ENCODE measurements around the gene PCBP4. TPM values are rescaled to one million over a fixed set of nuclear protein-coding genes. Genes with fewer than 3 reads are reported as not detected.

The PCBP4 gene
- total RNA-seq, 1 donor from 2014 or later = 47.5 TPM

- TF ChIP-seq CTCF (IDR thresholded peaks at IDR 0.05) = no peak
- no peak for DNase-seq (ENCODE audit: extremely low spot score, unreplicated experiment)
- Mint-ChIP-seq H3K4me1 (ENCODE audit: unreplicated experiment) (peaks cover 4% of the 10 kb centered on the region), H3K27ac (ENCODE audit: unreplicated experiment) (no peak overlapping the region), H3K36me3 (ENCODE audit: unreplicated experiment) (no peaks in the 10 kb centered on the region), H3K4me3 (ENCODE audit: unreplicated experiment) (no peak overlapping the region), H3K27me3 (ENCODE audit: unreplicated experiment) (peaks cover 3% of the 10 kb centered on the region), H3K9me3 (ENCODE audit: unreplicated experiment) (no peaks in the 10 kb centered on the region)
Observed at GRCh38 chr3:51948016-51948580, 19.2 kb downstream of the PCBP4 start.

GRCh38 chr3:51947215-51947900 is 19.9 kb downstream of the PCBP4 start:
- no peak for TF ChIP-seq CTCF (IDR thresholded peaks at IDR 0.05)
- DNase-seq (ENCODE audit: extremely low spot score, unreplicated experiment) = no peak
- no peak overlapping the region for H3K27ac Mint-ChIP-seq (ENCODE audit: unreplicated experiment)
- H3K27me3 Mint-ChIP-seq (ENCODE audit: unreplicated experiment) = peaks cover 3% of the 10 kb centered on the region
- peaks cover 11% of the 10 kb centered on the region for H3K4me1 Mint-ChIP-seq (ENCODE audit: unreplicated experiment)
- H3K4me3 Mint-ChIP-seq (ENCODE audit: unreplicated experiment) = no peak overlapping the region
- no peaks in the 10 kb centered on the region for H3K36me3 Mint-ChIP-seq (ENCODE audit: unreplicated experiment)
- H3K9me3 Mint-ChIP-seq (ENCODE audit: unreplicated experiment) = no peaks in the 10 kb centered on the region

- no peak for TF ChIP-seq CTCF (IDR thresholded peaks at IDR 0.05)
- Mint-ChIP-seq H3K36me3 (ENCODE audit: unreplicated experiment) (no peaks in the 10 kb centered on the region), H3K27me3 (ENCODE audit: unreplicated experiment) (no peaks in the 10 kb centered on the region), H3K4me3 (ENCODE audit: unreplicated experiment) (no peak overlapping the region), H3K27ac (ENCODE audit: unreplicated experiment) (no peak overlapping the region), H3K4me1 (ENCODE audit: unreplicated experiment) (peaks cover 14% of the 10 kb centered on the region), H3K9me3 (ENCODE audit: unreplicated experiment) (no peaks in the 10 kb centered on the region)
- no peak for DNase-seq (ENCODE audit: extremely low spot score, unreplicated experiment)
Observed at GRCh38 chr3:51946796-51947195, 20.5 kb downstream of the PCBP4 start.

GRCh38 chr3:51945926-51946705 is 21.1 kb downstream of the PCBP4 start:
- DNase-seq (ENCODE audit: extremely low spot score, unreplicated experiment) = no peak
- Mint-ChIP-seq H3K36me3 (ENCODE audit: unreplicated experiment) (no peaks in the 10 kb centered on the region), H3K9me3 (ENCODE audit: unreplicated experiment) (no peaks in the 10 kb centered on the region), H3K27me3 (ENCODE audit: unreplicated experiment) (no peaks in the 10 kb centered on the region), H3K27ac (ENCODE audit: unreplicated experiment) (no peak overlapping the region), H3K4me1 (ENCODE audit: unreplicated experiment) (peaks cover 15% of the 10 kb centered on the region), H3K4me3 (ENCODE audit: unreplicated experiment) (no peak overlapping the region)
- no peak for TF ChIP-seq CTCF (IDR thresholded peaks at IDR 0.05)
